Left forelimb (tissue), 1 donor: ENCODE data around the gene NTRK2.
"Not testable (repeated sequence)": the region's sequence is repeated elsewhere in the genome, so short reads cannot be mapped to it uniquely, and the experiment has no call there.

Source experiments
- DNase-seq: peaks from one replicate; pipeline ENCODE4 v3.0.0-alpha.2; 2018; ENCODE audit warnings: low spot score

Gene NTRK2

DNA sequence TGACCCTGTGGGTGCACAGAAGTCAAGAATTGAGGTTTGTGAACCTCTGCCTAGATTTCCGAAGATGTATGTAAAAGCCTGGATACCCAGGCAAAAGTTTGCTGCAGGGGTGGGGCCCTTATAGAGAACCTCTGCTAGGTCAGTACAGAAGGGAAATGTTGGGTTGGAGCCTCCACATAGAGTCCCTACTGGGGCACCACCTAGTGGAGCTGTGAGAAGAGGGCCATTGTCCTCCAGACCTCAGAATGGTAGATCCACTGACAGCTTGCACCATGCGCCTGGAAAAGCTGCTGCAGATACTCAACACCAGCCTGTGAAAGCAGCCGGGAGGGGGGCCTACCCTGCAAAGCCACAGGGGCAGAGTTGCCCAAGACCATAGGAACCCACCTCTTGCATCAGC, 399.9 kb downstream of the NTRK2 start:
- not testable (repeated sequence) for DNase-seq
